PC-9 (cell line): ENCODE measurements around the gene LIPH.

ENCODE experiments used
- EZH2 ChIP-seq: fragments of 200-600 bp; sonication (generic); IDR thresholded peaks from 2 replicates; pipeline ENCODE4 v1.8.0; 2017; ENCODE audit warnings: antibody characterized with exemption, low read depth
- TF ChIP-seq, protein P1 (sequence below): fragments of 200-600 bp; sonication (generic); conservative IDR thresholded peaks from 2 replicates; pipeline ENCODE4 v1.6.1; 2017; ENCODE audit warnings: mixed run types, antibody characterized with exemption, mild to moderate bottlenecking, moderate library complexity

DNA sequence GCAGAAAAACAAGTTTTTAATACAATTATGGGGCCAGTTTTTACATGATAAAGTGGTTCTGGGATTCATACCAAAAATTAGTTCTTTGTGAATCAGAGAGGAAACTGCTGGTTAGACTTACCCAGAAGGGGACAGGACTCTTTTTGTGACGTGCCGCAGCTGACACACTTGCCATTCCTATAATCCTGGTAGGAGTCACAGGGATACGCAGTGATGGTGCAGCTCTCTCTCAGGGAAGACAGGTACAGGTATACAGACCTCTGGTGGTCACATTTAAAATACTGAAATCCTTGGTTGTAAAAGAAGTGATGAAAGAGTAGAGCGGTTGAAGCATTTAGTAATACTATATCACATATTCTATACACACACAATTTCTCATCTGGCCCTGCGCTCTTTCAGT, 33.4 kb downstream of the LIPH start:
- TF ChIP-seq, protein P1, sequence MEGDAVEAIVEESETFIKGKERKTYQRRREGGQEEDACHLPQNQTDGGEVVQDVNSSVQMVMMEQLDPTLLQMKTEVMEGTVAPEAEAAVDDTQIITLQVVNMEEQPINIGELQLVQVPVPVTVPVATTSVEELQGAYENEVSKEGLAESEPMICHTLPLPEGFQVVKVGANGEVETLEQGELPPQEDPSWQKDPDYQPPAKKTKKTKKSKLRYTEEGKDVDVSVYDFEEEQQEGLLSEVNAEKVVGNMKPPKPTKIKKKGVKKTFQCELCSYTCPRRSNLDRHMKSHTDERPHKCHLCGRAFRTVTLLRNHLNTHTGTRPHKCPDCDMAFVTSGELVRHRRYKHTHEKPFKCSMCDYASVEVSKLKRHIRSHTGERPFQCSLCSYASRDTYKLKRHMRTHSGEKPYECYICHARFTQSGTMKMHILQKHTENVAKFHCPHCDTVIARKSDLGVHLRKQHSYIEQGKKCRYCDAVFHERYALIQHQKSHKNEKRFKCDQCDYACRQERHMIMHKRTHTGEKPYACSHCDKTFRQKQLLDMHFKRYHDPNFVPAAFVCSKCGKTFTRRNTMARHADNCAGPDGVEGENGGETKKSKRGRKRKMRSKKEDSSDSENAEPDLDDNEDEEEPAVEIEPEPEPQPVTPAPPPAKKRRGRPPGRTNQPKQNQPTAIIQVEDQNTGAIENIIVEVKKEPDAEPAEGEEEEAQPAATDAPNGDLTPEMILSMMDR: no peak
- TF ChIP-seq EZH2: no peak
